Effector memory CD4-positive, alpha-beta T cell (primary cell): ENCODE results near the gene ZMAT5.

ENCODE experiments used
- DNase-seq, 3 donors: peaks; one replicate each; pipeline ENCODE4 v3.0.0-alpha.2; 2020
- H3K27ac ChIP-seq: 2 replicates; pipeline ENCODE4 v1.7.0; 2013; ENCODE audit warnings: mild to moderate bottlenecking, low read length, moderate library complexity; ENCODE audit not compliant: insufficient read depth, poor library complexity, severe bottlenecking
- H3K27me3 ChIP-seq: replicated peaks from 2 replicates; pipeline ENCODE4 v1.7.0; 2013; ENCODE audit warnings: mild to moderate bottlenecking, low read length; ENCODE audit not compliant: insufficient read depth, control insufficient read depth, poor library complexity, severe bottlenecking
- H3K36me3 ChIP-seq: 2 replicates; pipeline ENCODE4 v1.7.0; 2013; ENCODE audit warnings: mild to moderate bottlenecking, low read length, moderate library complexity; ENCODE audit not compliant: control insufficient read depth, insufficient read depth
- H3K4me1 ChIP-seq: 2 replicates; pipeline ENCODE4 v1.7.0; 2013; ENCODE audit warnings: low read length, mild to moderate bottlenecking; ENCODE audit not compliant: control insufficient read depth, insufficient read depth, poor library complexity, severe bottlenecking
- H3K4me3 ChIP-seq: 2 replicates; pipeline ENCODE4 v1.7.0; 2013; ENCODE audit warnings: low read length, low read depth, mild to moderate bottlenecking; ENCODE audit not compliant: insufficient read depth, poor library complexity, severe bottlenecking
- H3K9me3 ChIP-seq: 2 replicates; pipeline ENCODE4 v1.7.0; 2013; ENCODE audit warnings: mild to moderate bottlenecking, low read length, moderate library complexity; ENCODE audit not compliant: control insufficient read depth
- total RNA-seq, 3 donors: gene quantifications; one replicate each; lab custom pipeline; 2026; lab: John Stamatoyannopoulos, UW

Gene ZMAT5
- total RNA-seq, result 6.6 to 8.7 (median 8.6) reads per million in 3 donors

DNA sequence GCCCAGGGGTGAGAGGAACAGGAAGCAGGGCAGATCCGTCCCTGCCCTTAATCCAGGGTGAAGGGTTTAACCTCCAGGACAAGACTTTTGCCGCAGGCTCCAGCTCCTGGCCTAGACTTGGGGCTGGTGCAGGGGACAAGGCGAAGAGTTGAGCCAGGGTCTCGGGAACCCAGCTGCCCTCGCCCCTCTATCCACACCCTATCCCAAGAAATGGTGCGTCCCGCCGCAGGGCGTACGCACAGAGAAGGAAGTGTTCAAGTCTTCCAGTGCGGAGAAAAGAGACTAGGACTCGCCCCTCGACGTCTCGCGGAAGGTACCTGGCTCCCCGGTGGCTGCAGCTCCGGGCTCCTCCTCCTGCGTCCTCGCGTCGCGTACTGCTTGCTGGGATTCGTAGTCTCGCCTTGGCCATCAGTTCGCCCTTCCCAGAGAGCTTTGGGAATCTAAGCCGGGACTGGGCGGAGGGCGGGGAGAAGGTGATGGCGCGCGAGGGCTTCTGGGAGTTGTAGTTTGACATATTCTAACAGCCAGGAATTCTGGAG, at the start of gene ZMAT5:
TSS of gene ZMAT5 (minus strand) at position 376 of the 539 bp plus-strand sequence. CDS start 18,463 bp downstream, outside the sequence.
- Histone ChIP-seq H3K4me3 (peak within 1 kb of the TSS; percentile 86), H3K36me3 (peaks cover 19% of the 10 kb centered on the region), H3K27ac (peak within 1 kb of the TSS; percentile 82), H3K27me3 (no peaks in the 10 kb centered on the region), H3K4me1 (peaks cover 9% of the 10 kb centered on the region), H3K9me3 (no peaks in the 10 kb centered on the region)
- DNase-seq, result peak; percentile 78 to 89 (median 87)

- DNase-seq, result no peak
- Histone ChIP-seq H3K36me3 (peaks cover 79% of the 10 kb centered on the region), H3K27me3 (no peaks in the 10 kb centered on the region), H3K27ac (no peak overlapping the region), H3K4me3 (no peak overlapping the region), H3K9me3 (no peaks in the 10 kb centered on the region), H3K4me1 (no peaks in the 10 kb centered on the region)
Measured at GRCh38 chr22:29816539-29816938, 49.7 kb upstream of the ZMAT5 start.

DNA sequence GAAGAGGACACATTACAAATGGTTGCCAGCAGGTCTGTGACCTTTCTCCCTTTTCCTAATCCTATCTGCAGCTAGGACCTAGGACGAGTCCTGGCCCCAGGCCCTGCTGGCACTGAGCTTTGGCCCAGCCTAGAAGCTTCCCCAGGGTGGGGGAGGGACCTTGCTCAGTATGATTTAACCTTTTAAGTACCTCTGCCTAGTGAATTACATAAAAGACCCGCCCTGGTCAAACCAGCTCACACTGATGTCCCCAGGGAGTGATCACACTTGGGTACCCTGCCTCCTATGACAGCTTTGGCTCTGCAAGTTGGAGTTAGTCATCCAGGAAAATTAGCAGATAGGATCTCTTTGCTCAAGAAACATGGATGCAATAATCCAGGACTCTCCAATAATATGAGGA, 49.3 kb upstream of the ZMAT5 start:
- Histone ChIP-seq H3K4me1 (no peaks in the 10 kb centered on the region), H3K36me3 (peaks cover 79% of the 10 kb centered on the region), H3K27me3 (no peaks in the 10 kb centered on the region), H3K4me3 (no peak overlapping the region), H3K9me3 (no peaks in the 10 kb centered on the region), H3K27ac (no peak overlapping the region)
- DNase-seq, result no peak

GRCh38 chr22:29815580-29815979, 48.8 kb upstream of the ZMAT5 start:
- no peaks in the 10 kb centered on the region for H3K9me3 ChIP-seq
- no peak overlapping the region for H3K4me3 ChIP-seq
- H3K36me3 ChIP-seq, result peaks cover 82% of the 10 kb centered on the region
- no peak for DNase-seq
- no peak overlapping the region for H3K27ac ChIP-seq
- no peaks in the 10 kb centered on the region for H3K4me1 ChIP-seq
- H3K27me3 ChIP-seq, result no peaks in the 10 kb centered on the region

- H3K4me1 ChIP-seq, result no peaks in the 10 kb centered on the region
- peaks cover 84% of the 10 kb centered on the region for H3K36me3 ChIP-seq
- H3K4me3 ChIP-seq, result no peak overlapping the region
- H3K27ac ChIP-seq, result no peak overlapping the region
- no peaks in the 10 kb centered on the region for H3K9me3 ChIP-seq
- no peak for DNase-seq
- no peaks in the 10 kb centered on the region for H3K27me3 ChIP-seq
Measured at GRCh38 chr22:29814003-29814402, 47.2 kb upstream of the ZMAT5 start.

GRCh38 chr22:29813563-29813962, 46.8 kb upstream of the ZMAT5 start:
- H3K27me3 ChIP-seq, result no peaks in the 10 kb centered on the region
- no peaks in the 10 kb centered on the region for H3K9me3 ChIP-seq
- H3K27ac ChIP-seq, result no peak overlapping the region
- peaks cover 80% of the 10 kb centered on the region for H3K36me3 ChIP-seq
- no peak overlapping the region for H3K4me3 ChIP-seq
- no peak for DNase-seq
- no peaks in the 10 kb centered on the region for H3K4me1 ChIP-seq

- H3K36me3 ChIP-seq, result peaks cover 80% of the 10 kb centered on the region
Measured at GRCh38 chr22:29813126-29813525, 46.3 kb upstream of the ZMAT5 start.

GRCh38 chr22:29811377-29811776, 44.6 kb upstream of the ZMAT5 start:
- Histone ChIP-seq H3K9me3 (no peaks in the 10 kb centered on the region), H3K27me3 (no peaks in the 10 kb centered on the region), H3K4me3 (no peak overlapping the region), H3K4me1 (no peaks in the 10 kb centered on the region), H3K36me3 (peaks cover 84% of the 10 kb centered on the region), H3K27ac (no peak overlapping the region)
- no peak for DNase-seq

More at GRCh38 chr22:29813126-29813525, 46.3 kb upstream of the ZMAT5 start:
- DNase-seq, result no peak
- Histone ChIP-seq H3K4me3 (no peak overlapping the region), H3K27me3 (no peaks in the 10 kb centered on the region), H3K9me3 (no peaks in the 10 kb centered on the region), H3K4me1 (no peaks in the 10 kb centered on the region), H3K27ac (no peak overlapping the region)

DNA sequence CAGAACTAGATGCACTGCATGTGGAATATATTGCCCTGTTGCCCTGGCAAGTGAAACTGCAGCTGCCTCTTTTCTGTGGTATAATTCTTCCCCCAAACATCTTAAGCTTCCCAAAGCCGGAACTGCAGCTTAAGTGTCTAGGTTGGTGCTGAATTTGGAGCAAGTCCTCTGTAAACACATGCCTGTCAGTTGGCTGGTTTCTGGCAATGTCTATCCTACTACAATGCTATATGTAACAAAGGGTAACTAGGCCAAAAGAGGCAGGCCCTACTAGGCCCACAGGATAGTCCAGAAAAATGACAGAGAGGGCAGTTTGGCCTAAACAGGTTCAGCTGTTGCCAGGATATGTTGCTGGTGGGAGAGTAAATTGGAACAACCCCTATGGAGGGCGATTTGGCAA, 43.4 kb upstream of the ZMAT5 start:
- Histone ChIP-seq H3K27ac (no peak overlapping the region), H3K27me3 (no peaks in the 10 kb centered on the region), H3K9me3 (no peaks in the 10 kb centered on the region), H3K36me3 (peaks cover 87% of the 10 kb centered on the region), H3K4me3 (no peak overlapping the region), H3K4me1 (no peaks in the 10 kb centered on the region)
- no peak for DNase-seq

DNA sequence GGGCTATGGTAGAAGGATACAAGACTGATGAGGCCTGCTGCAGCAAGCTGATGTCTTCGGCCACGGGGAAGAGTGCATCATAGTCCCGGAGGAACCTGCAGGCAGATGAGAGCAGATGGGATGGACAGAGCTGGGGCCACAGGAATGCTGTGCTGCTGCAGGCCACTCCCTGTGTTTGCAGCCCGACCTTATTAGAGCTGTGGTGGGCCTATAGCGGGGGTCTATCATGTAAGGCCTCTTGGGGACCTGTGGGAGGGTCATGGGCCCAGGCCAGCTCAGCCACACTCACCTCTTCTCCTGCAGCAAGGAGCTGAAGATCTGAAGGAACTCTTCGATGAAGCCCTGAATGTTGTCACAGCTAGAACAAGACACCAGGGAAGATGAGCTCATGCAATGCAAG, 39.4 kb upstream of the ZMAT5 start:
- Histone ChIP-seq H3K27me3 (no peaks in the 10 kb centered on the region), H3K27ac (no peak overlapping the region), H3K36me3 (peaks cover 80% of the 10 kb centered on the region), H3K4me3 (no peak overlapping the region), H3K4me1 (no peaks in the 10 kb centered on the region), H3K9me3 (no peaks in the 10 kb centered on the region)
- no peak for DNase-seq
